ENCODE measurements around the gene JSRP1.
A peak's percentile ranks its signal among the peaks of the same experiment; 100 is the strongest.

JSRP1 gene

GRCh38 chr19:2208975-2209374, 47.2 kb downstream of the JSRP1 start:
- Histone ChIP-seq H3K4me1 (ENCODE audit: control insufficient read depth in 5 of 5, insufficient read depth in 5 of 5, low read length in 5 of 5) (peaks cover 0 to 16% (median 13%) of the 10 kb centered on the region in 5 donors), H3K9ac (ENCODE audit: low read length in 5 of 5) (no peak overlapping the region), H3K9me3 (ENCODE audit: control insufficient read depth in 5 of 5, low read length in 5 of 5) (no peaks in the 10 kb centered on the region), H3K36me3 (ENCODE audit: control insufficient read depth in 5 of 5, insufficient read depth in 5 of 5, low read length in 5 of 5) (peaks cover 0 to 85% (median 63%) of the 10 kb centered on the region in 5 donors), H3K27ac (ENCODE audit: low read depth, low read length) (peak overlapping the region; percentile 17), H3K4me3 (ENCODE audit: low read depth in 1 of 5, low read length in 5 of 5) (no peak overlapping the region), H3K27me3 (ENCODE audit: control insufficient read depth in 5 of 5, insufficient read depth in 4 of 5, low read length in 5 of 5) (no peaks in the 10 kb centered on the region)

- Histone ChIP-seq H3K36me3 (ENCODE audit: control insufficient read depth in 5 of 5, insufficient read depth in 5 of 5, low read length in 5 of 5) (peaks cover 0 to 85% (median 63%) of the 10 kb centered on the region in 5 donors), H3K27ac (ENCODE audit: low read depth, low read length) (peak overlapping the region; percentile 17), H3K9me3 (ENCODE audit: control insufficient read depth in 5 of 5, low read length in 5 of 5) (no peaks in the 10 kb centered on the region), H3K27me3 (ENCODE audit: control insufficient read depth in 5 of 5, insufficient read depth in 4 of 5, low read length in 5 of 5) (no peaks in the 10 kb centered on the region), H3K4me1 (ENCODE audit: control insufficient read depth in 5 of 5, insufficient read depth in 5 of 5, low read length in 5 of 5) (peaks cover 0 to 16% (median 13%) of the 10 kb centered on the region in 5 donors), H3K9ac (ENCODE audit: low read length in 5 of 5) (no peak overlapping the region), H3K4me3 (ENCODE audit: low read depth in 1 of 5, low read length in 5 of 5) (peak overlapping the region in 1 of 5 donors; percentile 10)
These were observed 48.0 kb downstream of the JSRP1 start for GRCh38 chr19:2207991-2208860.

- no peak overlapping the region for H3K4me3 ChIP-seq (ENCODE audit: low read depth in 1 of 5, low read length in 5 of 5)
- H3K27me3 ChIP-seq (ENCODE audit: control insufficient read depth in 5 of 5, insufficient read depth in 4 of 5, low read length in 5 of 5) = no peaks in the 10 kb centered on the region
- H3K4me1 ChIP-seq (ENCODE audit: control insufficient read depth in 5 of 5, insufficient read depth in 5 of 5, low read length in 5 of 5) = peaks cover 0 to 16% (median 13%) of the 10 kb centered on the region in 5 donors
- no peak overlapping the region for H3K9ac ChIP-seq (ENCODE audit: low read length in 5 of 5)
- peaks cover 0 to 84% (median 59%) of the 10 kb centered on the region in 5 donors for H3K36me3 ChIP-seq (ENCODE audit: control insufficient read depth in 5 of 5, insufficient read depth in 5 of 5, low read length in 5 of 5)
- H3K27ac ChIP-seq (ENCODE audit: low read depth, low read length) = no peak overlapping the region
- no peaks in the 10 kb centered on the region for H3K9me3 ChIP-seq (ENCODE audit: control insufficient read depth in 5 of 5, low read length in 5 of 5)
These were observed 49.2 kb downstream of the JSRP1 start for GRCh38 chr19:2207008-2207407.

- Histone ChIP-seq H3K4me3 (ENCODE audit: low read depth in 1 of 5, low read length in 5 of 5) (no peak overlapping the region), H3K9me3 (ENCODE audit: control insufficient read depth in 5 of 5, low read length in 5 of 5) (no peaks in the 10 kb centered on the region), H3K27me3 (ENCODE audit: control insufficient read depth in 5 of 5, insufficient read depth in 4 of 5, low read length in 5 of 5) (no peaks in the 10 kb centered on the region), H3K27ac (ENCODE audit: low read depth, low read length) (no peak overlapping the region), H3K9ac (ENCODE audit: low read length in 5 of 5) (no peak overlapping the region), H3K4me1 (ENCODE audit: control insufficient read depth in 5 of 5, insufficient read depth in 5 of 5, low read length in 5 of 5) (no peaks in the 10 kb centered on the region), H3K36me3 (ENCODE audit: control insufficient read depth in 5 of 5, insufficient read depth in 5 of 5, low read length in 5 of 5) (peaks cover 0 to 85% (median 52%) of the 10 kb centered on the region in 5 donors)
These were observed 53.9 kb downstream of the JSRP1 start for GRCh38 chr19:2202366-2202765.
